Lower leg skin (tissue), 3 donors: ENCODE data around the gene TLE4.

Experiments
- CTCF ChIP-seq, 3 donors: fragments of 450-650 bp; IDR thresholded peaks; one replicate each; pipeline ENCODE4 v1.5.1; 2016; ENCODE audit warnings: antibody characterized with exemption in 3 of 3, mild to moderate bottlenecking in 3 of 3, moderate library complexity in 2 of 3
- POLR2A ChIP-seq, 2 donors: fragments of 450-650 bp; IDR thresholded peaks; one replicate each; pipeline ENCODE4 v1.6.1; 2016 to 2017; ENCODE audit warnings: antibody characterized with exemption in 2 of 2, mild to moderate bottlenecking in 1 of 2, moderate library complexity in 1 of 2

GRCh38 chr9:79610019-79610631 is 38.4 kb downstream of the TLE4 start:
- no peak for TF ChIP-seq CTCF (IDR thresholded peaks at IDR 0.05)
- no peak for TF ChIP-seq POLR2A (IDR thresholded peaks at IDR 0.05)
